ENCODE data around the gene UNC45A.
"Not testable (repeated sequence)": the region's sequence is repeated elsewhere in the genome, so short reads cannot be mapped to it uniquely, and the experiment has no call there.

Gene UNC45A

GRCh38 chr15:90895571-90896117, 39.4 kb upstream of the UNC45A start:
- H3K4me3 ChIP-seq (ENCODE audit: low read depth, low read length), result no peak overlapping the region
- TF ChIP-seq, protein P1, sequence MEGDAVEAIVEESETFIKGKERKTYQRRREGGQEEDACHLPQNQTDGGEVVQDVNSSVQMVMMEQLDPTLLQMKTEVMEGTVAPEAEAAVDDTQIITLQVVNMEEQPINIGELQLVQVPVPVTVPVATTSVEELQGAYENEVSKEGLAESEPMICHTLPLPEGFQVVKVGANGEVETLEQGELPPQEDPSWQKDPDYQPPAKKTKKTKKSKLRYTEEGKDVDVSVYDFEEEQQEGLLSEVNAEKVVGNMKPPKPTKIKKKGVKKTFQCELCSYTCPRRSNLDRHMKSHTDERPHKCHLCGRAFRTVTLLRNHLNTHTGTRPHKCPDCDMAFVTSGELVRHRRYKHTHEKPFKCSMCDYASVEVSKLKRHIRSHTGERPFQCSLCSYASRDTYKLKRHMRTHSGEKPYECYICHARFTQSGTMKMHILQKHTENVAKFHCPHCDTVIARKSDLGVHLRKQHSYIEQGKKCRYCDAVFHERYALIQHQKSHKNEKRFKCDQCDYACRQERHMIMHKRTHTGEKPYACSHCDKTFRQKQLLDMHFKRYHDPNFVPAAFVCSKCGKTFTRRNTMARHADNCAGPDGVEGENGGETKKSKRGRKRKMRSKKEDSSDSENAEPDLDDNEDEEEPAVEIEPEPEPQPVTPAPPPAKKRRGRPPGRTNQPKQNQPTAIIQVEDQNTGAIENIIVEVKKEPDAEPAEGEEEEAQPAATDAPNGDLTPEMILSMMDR (IDR thresholded peaks at IDR 0.05; ENCODE audit: control insufficient read depth, extremely low read depth, insufficient read depth), result no peak
- no peak for DNase-seq (ENCODE audit: low read depth)

GRCh38 chr15:90897131-90897655, 37.9 kb upstream of the UNC45A start:
- not testable (repeated sequence) for DNase-seq (ENCODE audit: low read depth); H3K4me3 ChIP-seq (ENCODE audit: low read depth, low read length)

DNA sequence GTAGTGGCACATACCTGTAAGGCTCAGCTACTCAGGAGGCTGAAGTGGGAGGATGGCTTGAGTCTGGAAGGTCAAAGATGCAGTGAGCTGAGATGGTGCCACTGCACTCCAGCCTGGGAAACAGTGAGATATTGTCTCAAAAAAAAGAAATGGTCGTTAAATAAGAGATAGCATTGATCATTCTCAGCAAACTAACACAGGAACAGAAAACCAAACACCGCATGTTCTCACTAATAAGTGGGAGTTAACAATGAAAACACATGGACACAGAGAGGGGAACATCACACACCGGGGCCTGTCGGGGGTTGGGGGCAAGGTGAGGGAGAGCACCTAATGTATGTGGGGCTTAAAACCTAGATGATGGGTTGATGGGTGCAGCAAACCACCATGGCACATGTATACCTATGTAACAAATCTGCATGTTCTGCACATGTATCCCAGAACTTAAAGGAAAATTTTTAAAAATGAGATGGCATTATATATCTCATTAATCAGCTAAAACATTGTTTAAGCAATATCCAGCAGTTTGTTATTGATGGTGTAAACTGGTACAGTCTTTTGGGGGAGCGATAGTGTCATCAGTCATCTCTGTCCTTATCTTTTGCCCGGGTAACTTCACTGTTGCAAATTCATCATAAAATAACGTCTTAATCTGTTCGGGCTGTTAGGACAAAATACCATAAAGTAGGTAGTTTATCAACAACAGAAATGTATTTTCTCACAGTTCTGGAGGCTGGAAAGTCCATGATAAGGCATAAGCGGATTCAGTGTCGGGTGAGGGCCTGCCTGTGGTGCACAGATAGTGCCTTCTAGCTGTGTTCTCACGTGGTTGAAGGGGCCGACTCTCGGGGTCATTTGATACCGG, 33.7 kb upstream of the UNC45A start:
- DNase-seq (ENCODE audit: low read depth), result no peak
- H3K4me3 ChIP-seq (ENCODE audit: low read depth, low read length), result peak overlapping the region; percentile 72
- TF ChIP-seq, protein P1 (IDR thresholded peaks at IDR 0.05; ENCODE audit: control insufficient read depth, extremely low read depth, insufficient read depth), result no peak

DNA sequence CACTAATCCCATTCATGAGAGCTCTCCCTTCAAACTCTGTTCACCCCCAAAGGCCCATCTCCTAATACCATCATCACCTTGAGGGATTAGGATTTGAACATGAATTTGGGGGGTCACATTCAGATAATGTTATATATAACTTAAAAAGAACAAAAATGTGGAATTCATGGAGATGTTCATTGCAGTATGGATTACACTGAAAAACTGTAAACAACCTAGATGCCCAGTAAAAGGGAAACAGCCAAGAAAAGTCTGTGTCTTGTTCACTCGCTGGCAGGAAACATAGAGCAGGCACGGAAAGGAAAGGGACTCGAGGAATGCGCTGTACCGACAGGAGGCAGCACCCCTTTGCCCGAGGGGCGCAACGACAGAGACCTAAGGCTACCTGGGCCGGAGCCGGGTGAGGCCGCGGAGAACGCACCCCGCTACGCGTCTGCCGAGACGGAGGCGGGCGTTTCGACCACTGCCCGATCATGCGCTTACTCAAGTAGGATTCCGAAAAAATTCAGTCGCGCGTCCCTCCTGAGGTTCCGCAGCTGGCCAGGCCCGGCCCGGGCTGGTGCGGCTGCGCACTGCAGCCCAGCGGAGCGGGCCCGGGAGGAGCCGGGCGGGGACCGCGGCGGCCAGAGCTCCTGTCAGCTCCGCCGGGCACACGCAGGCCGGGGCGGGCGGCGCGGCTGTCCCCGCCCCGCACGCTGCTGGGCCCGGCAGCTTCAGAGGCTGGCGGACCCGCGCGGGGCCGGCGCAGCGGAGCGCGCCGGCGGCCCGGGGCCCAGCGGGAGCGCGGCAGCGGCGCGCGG, 32.8 kb upstream of the UNC45A start:
- TF ChIP-seq, protein P1 (IDR thresholded peaks at IDR 0.05; ENCODE audit: control insufficient read depth, extremely low read depth, insufficient read depth), result peak; percentile 74
- H3K4me3 ChIP-seq (ENCODE audit: low read depth, low read length), result peak overlapping the region; percentile 72
- peak; percentile 46 for DNase-seq (ENCODE audit: low read depth)

DNA sequence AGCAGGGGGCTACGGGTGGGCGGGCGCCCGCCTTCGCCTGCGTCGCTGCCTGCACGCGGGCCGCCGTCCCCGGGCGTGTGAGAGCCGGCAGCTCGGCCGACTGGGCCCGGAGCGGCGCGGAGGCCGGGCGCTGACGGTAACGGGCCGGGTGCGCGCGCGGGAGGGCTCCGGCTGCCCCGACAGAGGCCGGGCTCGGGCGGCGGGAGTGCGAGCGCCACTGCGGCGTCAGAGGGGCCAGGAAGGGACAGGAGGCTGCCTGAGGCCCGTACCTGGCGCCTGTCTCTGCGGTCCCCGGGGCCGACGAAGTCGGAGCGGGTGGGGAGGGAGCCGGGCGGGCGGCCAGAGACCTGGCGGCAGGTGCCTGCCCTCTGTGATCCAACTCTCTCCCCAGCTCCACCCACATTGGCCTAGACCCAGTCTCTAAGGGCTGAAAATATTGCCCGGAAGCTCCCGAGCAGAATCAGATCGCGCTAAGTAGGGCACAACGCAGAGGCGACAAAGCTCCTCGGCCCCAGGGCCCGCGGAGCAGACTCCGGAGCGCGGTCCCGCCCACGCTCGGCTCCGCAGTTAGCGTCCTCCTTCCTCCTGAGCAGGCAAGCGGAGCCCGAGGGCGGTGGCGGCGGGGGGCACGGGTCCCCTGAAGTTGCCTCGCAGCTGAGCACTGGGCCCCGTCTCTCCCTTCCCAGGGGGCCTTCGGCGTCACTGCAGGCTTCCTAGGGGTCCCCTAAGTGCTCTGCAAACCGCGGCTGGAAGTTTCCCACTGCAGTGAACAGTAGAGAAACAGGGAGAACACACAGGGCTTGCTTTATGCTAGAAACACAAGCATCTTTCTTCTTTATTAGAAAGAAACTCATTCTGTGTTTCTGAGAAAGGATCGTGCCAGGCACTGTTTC, 32.0 kb upstream of the UNC45A start, which contains the start of gene MAN2A2:
Gene MAN2A2 (plus strand): TSS at position 463 of the 893 bp plus-strand sequence. CDS start 906 bp downstream, outside the sequence.
- DNase-seq (ENCODE audit: low read depth), result peak; percentile 82
- TF ChIP-seq, protein P1 (IDR thresholded peaks at IDR 0.05; ENCODE audit: control insufficient read depth, extremely low read depth, insufficient read depth), result no peak
- peak within 1 kb of the TSS; percentile 72 for H3K4me3 ChIP-seq (ENCODE audit: low read depth, low read length)

- peak overlapping the region; percentile 69 for H3K4me3 ChIP-seq (ENCODE audit: low read depth, low read length)
- DNase-seq (ENCODE audit: low read depth), result peak; percentile 33
- TF ChIP-seq, protein P1 (IDR thresholded peaks at IDR 0.05; ENCODE audit: control insufficient read depth, extremely low read depth, insufficient read depth), result 0 out of 2 replicates have a peak, but pooled peaks have one; percentile 30
These were observed 31.1 kb upstream of the UNC45A start for GRCh38 chr15:90903733-90904536.
